HTR-8/SVneo (cell line): ENCODE data around the gene TBC1D21.

Experiments
- DNase-seq: peaks from one replicate; pipeline ENCODE4 v3.0.0; 2011; ENCODE audit warnings: low spot score, mixed read lengths; ENCODE audit not compliant: insufficient read length
- FAIRE-seq: peaks from 2 replicates; lab custom pipeline; 2011; peaks lifted over from hg19 to GRCh38; lab: Jason Lieb, UNC

The TBC1D21 gene

GRCh38 chr15:73857193-73857920 lies 16.0 kb upstream of the TBC1D21 start:
- FAIRE-seq: no peak
- no peak for DNase-seq

GRCh38 chr15:73858062-73858461 lies 15.3 kb upstream of the TBC1D21 start:
- FAIRE-seq: no peak

GRCh38 chr15:73862276-73862675 lies 11.1 kb upstream of the TBC1D21 start:
- FAIRE-seq: no peak
- DNase-seq: no peak

More at GRCh38 chr15:73858062-73858461, 15.3 kb upstream of the TBC1D21 start:
- DNase-seq: no peak

GRCh38 chr15:73865379-73865778 lies 8.0 kb upstream of the TBC1D21 start:
- FAIRE-seq (no peak), DNase-seq (no peak)

- no peak for DNase-seq
- no peak for FAIRE-seq
These were observed 7.5 kb upstream of the TBC1D21 start for GRCh38 chr15:73865904-73866303.

- FAIRE-seq (no peak), DNase-seq (no peak)
These were observed 6.9 kb upstream of the TBC1D21 start for GRCh38 chr15:73866481-73866880.

- DNase-seq (no peak), FAIRE-seq (no peak)
These were observed 6.4 kb upstream of the TBC1D21 start for GRCh38 chr15:73866881-73867410.

GRCh38 chr15:73867426-73867825 lies 5.9 kb upstream of the TBC1D21 start:
- FAIRE-seq: no peak

GRCh38 chr15:73867956-73868355 lies 5.4 kb upstream of the TBC1D21 start:
- no peak for FAIRE-seq
- DNase-seq: no peak

More at GRCh38 chr15:73867426-73867825, 5.9 kb upstream of the TBC1D21 start:
- no peak for DNase-seq

- FAIRE-seq (no peak), DNase-seq (no peak)
These were observed 4.0 kb upstream of the TBC1D21 start for GRCh38 chr15:73869216-73869995.

GRCh38 chr15:73870700-73871408 lies 2.5 kb upstream of the TBC1D21 start:
- DNase-seq (no peak), FAIRE-seq (no peak)

GRCh38 chr15:73872346-73872745 lies 1.0 kb upstream of the TBC1D21 start:
- no peak for DNase-seq
- FAIRE-seq: no peak

GRCh38 chr15:73873889-73874511 lies 636 bp downstream of the TBC1D21 start:
- FAIRE-seq (no peak), DNase-seq (peak; percentile 39)

- DNase-seq: no peak
- no peak for FAIRE-seq
These were observed 6.1 kb downstream of the TBC1D21 start for GRCh38 chr15:73879426-73879825.

- no peak for FAIRE-seq
- DNase-seq: no peak
These were observed 8.4 kb downstream of the TBC1D21 start for GRCh38 chr15:73881579-73882320.

- DNase-seq (no peak), FAIRE-seq (no peak)
These were observed 9.5 kb downstream of the TBC1D21 start for GRCh38 chr15:73882761-73883419.

GRCh38 chr15:73884159-73884558 lies 10.8 kb downstream of the TBC1D21 start:
- DNase-seq (no peak), FAIRE-seq (no peak)

GRCh38 chr15:73885954-73886700 lies 12.8 kb downstream of the TBC1D21 start:
- FAIRE-seq (no peak), DNase-seq (no peak)
